Uterus (tissue), 4 donors: ENCODE measurements around the gene LOXL3. TPM values are rescaled to one million over a fixed set of nuclear protein-coding genes. Genes with fewer than 3 reads are reported as not detected.

Experiments used
- DNase-seq, 2 donors: peaks; one replicate each; pipeline ENCODE4 v3.0.0-alpha.2; 2019 to 2020
- H3K27ac ChIP-seq, 2 donors: fragments of 200-600 bp; sonication (generic); 1 replicate in 1 of 2; 2 replicates in 1 of 2; pipeline ENCODE4 v1.5.1; 2016 to 2018
- H3K27me3 ChIP-seq, 2 donors: fragments of 200-600 bp; sonication (generic); one replicate each; pipeline ENCODE4 v1.5.1; 2018 to 2019; ENCODE audit warnings: control low read depth in 1 of 2
- H3K36me3 ChIP-seq, 2 donors: fragments of 200-600 bp; sonication (generic); one replicate each; pipeline ENCODE4 v1.5.1; 2019; ENCODE audit warnings: control low read depth in 1 of 2
- H3K4me1 ChIP-seq, 2 donors: fragments of 200-600 bp; sonication (generic); one replicate each; pipeline ENCODE4 v1.5.1; 2018 to 2019; ENCODE audit warnings: control low read depth in 1 of 2
- H3K4me3 ChIP-seq, 2 donors: fragments of 200-600 bp; sonication (generic); 1 replicate in 1 of 2; 2 replicates in 1 of 2; pipeline ENCODE4 v1.5.1; 2018 to 2019; ENCODE audit warnings: mild to moderate bottlenecking in 1 of 2
- H3K9me3 ChIP-seq, 2 donors: fragments of 200-600 bp; sonication (generic); one replicate each; pipeline ENCODE4 v1.5.1; 2019; ENCODE audit warnings: control low read depth in 1 of 2
- POLR2A ChIP-seq, 2 donors: fragments of 450-650 bp; IDR thresholded peaks; one replicate each; pipeline ENCODE4 v1.6.1; 2016; ENCODE audit warnings: antibody characterized with exemption in 2 of 2, mild to moderate bottlenecking in 1 of 2, moderate library complexity in 1 of 2
- intact Hi-C: fragments of 100-400 bp; cut with DNase I; formaldehyde crosslinking; loops from one replicate; pipeline ENCODE4 v1.15.1; 2023; ENCODE audit warnings: low total_unique reads
- total RNA-seq, 4 donors: library from RNA; depleted of rRNA in 3 of 4; stranded (reverse); fragments of >200 nt in 3 of 4; gene quantifications; one replicate each; pipeline versions ENCODE4 v1.1.0 to v1.2.4, GENCODE V29; 2014 to 2023
- TF ChIP-seq, protein P1 (sequence below), 4 experiments: fragments of 200-600 bp in 2 of 4; fragments of 450-650 bp in 2 of 4; sonication (generic) in 2 of 4; IDR thresholded peaks; one replicate each; pipeline ENCODE4 v1.5.1; 2016 to 2019; ENCODE audit warnings: antibody characterized with exemption in 4 of 4, mild to moderate bottlenecking in 2 of 4, moderate library complexity in 1 of 4
- donor health status: DM: yes; HTN: yes; CAD: no.

The LOXL3 gene
- total RNA-seq, 4 donors from 2014 or later, result 9.5 to 26.5 (median 17.5) TPM

DNA sequence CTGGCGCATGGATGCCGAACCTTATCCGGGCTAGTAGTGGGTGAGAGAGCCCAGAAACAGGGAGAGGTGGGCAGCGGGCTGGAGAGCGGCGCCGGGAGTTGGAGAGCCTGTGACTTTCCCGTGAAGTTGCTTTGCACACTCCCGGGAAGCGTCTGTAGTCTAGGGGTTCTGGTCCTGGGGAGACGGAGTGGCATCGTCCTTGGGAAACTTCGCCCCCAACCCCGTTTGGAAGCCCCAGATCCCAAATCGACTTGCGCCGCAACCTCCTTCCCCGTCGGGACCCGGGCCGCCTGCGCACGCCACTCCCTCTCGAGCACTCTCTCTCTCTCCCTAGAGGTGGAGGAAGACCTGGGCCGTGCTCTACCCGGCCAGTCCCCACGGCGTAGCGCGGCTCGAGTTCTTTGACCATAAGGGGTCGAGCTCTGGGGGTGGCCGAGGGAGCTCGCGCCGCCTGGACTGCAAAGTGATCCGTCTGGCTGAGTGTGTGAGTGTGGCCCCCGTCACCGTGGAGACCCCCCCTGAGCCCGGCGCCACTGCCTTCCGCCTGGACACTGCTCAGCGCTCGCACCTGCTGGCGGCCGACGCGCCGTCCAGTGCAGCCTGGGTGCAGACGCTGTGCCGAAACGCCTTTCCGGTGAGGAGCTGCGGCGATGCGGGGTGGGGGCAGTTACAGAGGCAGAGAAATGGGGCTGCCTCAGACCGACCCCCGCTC lies 1.2 kb upstream of the LOXL3 start:
- Histone ChIP-seq H3K9me3 (no peaks in the 10 kb centered on the region), H3K27ac (peak overlapping the region; percentile 84 to 88), H3K4me3 (peak overlapping the region; percentile 59 to 81), H3K27me3 (no peaks in the 10 kb centered on the region), H3K4me1 (peaks cover 0 to 12% of the 10 kb centered on the region in 2 donors), H3K36me3 (no peaks in the 10 kb centered on the region)
- DNase-seq, result peak; percentile 43 to 52
- TF ChIP-seq POLR2A (IDR thresholded peaks at IDR 0.05), result no peak
- TF ChIP-seq, protein P1, sequence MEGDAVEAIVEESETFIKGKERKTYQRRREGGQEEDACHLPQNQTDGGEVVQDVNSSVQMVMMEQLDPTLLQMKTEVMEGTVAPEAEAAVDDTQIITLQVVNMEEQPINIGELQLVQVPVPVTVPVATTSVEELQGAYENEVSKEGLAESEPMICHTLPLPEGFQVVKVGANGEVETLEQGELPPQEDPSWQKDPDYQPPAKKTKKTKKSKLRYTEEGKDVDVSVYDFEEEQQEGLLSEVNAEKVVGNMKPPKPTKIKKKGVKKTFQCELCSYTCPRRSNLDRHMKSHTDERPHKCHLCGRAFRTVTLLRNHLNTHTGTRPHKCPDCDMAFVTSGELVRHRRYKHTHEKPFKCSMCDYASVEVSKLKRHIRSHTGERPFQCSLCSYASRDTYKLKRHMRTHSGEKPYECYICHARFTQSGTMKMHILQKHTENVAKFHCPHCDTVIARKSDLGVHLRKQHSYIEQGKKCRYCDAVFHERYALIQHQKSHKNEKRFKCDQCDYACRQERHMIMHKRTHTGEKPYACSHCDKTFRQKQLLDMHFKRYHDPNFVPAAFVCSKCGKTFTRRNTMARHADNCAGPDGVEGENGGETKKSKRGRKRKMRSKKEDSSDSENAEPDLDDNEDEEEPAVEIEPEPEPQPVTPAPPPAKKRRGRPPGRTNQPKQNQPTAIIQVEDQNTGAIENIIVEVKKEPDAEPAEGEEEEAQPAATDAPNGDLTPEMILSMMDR (IDR thresholded peaks at IDR 0.05), result no peak
- intact Hi-C loops, result no loop called here

DNA sequence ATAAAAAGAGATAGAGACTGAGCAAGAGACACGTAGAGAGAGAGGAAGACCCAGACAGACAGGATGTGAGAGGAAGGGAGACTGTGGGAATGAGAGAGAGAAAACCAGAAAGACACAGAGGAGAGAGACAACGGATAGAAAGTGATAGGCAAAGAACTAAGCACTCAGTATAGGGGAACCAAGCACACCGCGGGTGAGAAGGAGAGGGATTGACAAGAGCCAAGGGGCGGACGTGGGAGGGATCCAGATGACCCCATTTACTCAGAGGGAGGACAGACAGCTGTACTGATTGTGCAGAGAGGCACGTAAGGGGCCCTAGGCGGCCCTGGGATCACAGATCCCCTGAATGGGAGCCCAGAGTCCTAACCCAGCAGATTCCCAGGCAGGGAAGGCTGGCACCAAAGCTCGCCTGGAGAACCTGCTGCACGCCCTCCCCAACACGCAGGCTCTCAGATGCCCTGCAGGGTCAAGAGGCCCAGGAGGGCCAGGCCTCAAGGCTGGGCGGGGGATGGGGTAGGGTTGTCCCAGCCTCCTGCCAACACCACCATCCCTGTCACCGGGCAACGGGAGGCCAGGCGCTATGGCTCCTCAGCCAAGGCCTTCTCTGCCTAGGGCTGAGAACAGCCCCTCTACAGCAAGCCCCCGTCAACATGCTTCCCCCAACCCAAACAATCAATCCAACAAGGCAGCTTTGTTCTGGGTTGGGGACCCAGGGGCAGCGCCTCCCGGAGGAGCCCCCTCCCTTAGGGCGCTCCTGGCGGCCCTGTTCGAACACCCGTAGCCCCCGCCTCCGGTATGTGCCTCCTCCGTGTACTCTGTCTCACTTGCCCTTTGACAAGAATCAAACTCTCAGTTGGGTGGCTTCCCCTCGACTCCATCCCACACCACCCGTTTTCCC lies 579 bp downstream of the LOXL3 start:
- peak in 1 of 2 donors; percentile 36 for DNase-seq
- Histone ChIP-seq H3K36me3 (no peaks in the 10 kb centered on the region), H3K27me3 (no peaks in the 10 kb centered on the region), H3K4me3 (peak overlapping the region; percentile 59 to 81), H3K27ac (peak overlapping the region; percentile 84 to 88), H3K9me3 (no peaks in the 10 kb centered on the region), H3K4me1 (peaks cover 0 to 12% of the 10 kb centered on the region in 2 donors)
- no peak for TF ChIP-seq POLR2A (IDR thresholded peaks at IDR 0.05)
- TF ChIP-seq, protein P1 (IDR thresholded peaks at IDR 0.05), result no peak
- intact Hi-C loops, result no loop called here

- TF ChIP-seq, protein P1 (IDR thresholded peaks at IDR 0.05), result no peak
- no peak for TF ChIP-seq POLR2A (IDR thresholded peaks at IDR 0.05)
- H3K9me3 ChIP-seq, result no peaks in the 10 kb centered on the region
- peaks cover 0 to 12% of the 10 kb centered on the region in 2 donors for H3K4me1 ChIP-seq
- no peaks in the 10 kb centered on the region for H3K27me3 ChIP-seq
- peak overlapping the region in 1 of 2 donors; percentile 84 for H3K27ac ChIP-seq
- H3K4me3 ChIP-seq, result no peak overlapping the region
- H3K36me3 ChIP-seq, result no peaks in the 10 kb centered on the region
- intact Hi-C loops, result no loop called here
- DNase-seq, result no peak
These were observed 1.5 kb downstream of the LOXL3 start for GRCh38 chr2:74551942-74552913.

DNA sequence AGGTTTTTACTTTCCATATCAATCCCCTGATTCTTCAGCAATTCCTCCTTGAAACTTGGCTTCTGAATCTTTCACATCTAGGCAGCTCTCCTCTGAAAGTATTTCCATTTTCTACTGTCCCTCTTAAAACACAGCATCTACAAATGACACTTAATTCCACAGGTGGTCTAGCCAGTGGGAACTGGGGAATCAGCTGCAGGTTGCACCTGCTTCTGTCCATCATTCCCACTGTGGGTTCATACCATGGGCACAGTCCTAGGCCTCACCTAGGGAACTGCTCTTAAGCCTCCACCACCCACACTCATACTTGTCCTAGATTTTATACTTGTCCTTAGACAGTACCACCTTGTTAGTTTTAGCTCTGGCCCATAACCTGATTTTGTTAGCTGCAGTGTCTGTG lies 2.2 kb downstream of the LOXL3 start:
- Histone ChIP-seq H3K9me3 (no peaks in the 10 kb centered on the region), H3K27ac (no peak overlapping the region), H3K36me3 (no peaks in the 10 kb centered on the region), H3K4me3 (no peak overlapping the region), H3K4me1 (peaks cover 0 to 12% of the 10 kb centered on the region in 2 donors), H3K27me3 (no peaks in the 10 kb centered on the region)
- intact Hi-C loops, result no loop called here
- no peak for DNase-seq
- TF ChIP-seq, protein P1 (IDR thresholded peaks at IDR 0.05), result no peak
- TF ChIP-seq POLR2A (IDR thresholded peaks at IDR 0.05), result no peak
